Measurements from ENCODE around the gene CFAP77. TPM values are rescaled to one million over a fixed set of nuclear protein-coding genes. Genes with fewer than 3 reads are reported as not detected.

The CFAP77 gene
- total and polyA plus RNA-seq, 2 of the 13 experiments (the other 11 are each of a cell fraction or from before 2014, with no cell fraction given), result not detected

DNA sequence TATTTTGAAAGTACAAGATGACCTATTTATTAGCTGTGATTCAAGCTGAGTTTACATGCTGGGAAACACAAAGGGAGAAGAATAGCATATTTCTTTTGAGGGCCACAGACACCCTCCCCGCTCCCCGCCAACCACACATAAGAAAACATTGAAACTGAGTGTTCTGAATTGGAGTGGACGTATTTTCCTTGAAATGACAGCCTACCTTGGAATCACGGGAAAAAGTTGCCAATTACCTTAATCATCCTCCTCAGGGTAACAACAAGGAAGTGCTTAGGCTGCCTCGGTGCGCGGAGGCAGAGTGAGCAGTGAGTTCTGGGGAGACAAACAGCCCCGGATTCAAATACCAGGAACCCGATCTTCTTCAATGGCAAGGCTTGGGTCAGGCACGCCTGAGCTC lies 31.4 kb downstream of the CFAP77 start:
- POLR2A ChIA-PET, result no interaction called here
- CTCF ChIA-PET (ENCODE audit: low intra/inter-chr PET ratio, low total read pairs), result no interaction called here

More for the DNA sequence above, 31.4 kb downstream of the CFAP77 start:
- Histone ChIP-seq H2AFZ (ENCODE audit: low read length) (no peak overlapping the region), H3K9me3 (ENCODE audit: low read length) (no peaks in the 10 kb centered on the region), H3K36me3 (replicated peaks in 1 of 2; ENCODE audit: control insufficient read depth in 1 of 2, insufficient read depth in 2 of 2, low read length in 2 of 2) (no peaks in the 10 kb centered on the region), H3K9ac (ENCODE audit: insufficient read depth, low read depth, low read length) (no peak overlapping the region), H3K4me3 (replicated peaks in 1 of 3; ENCODE audit: insufficient read depth in 1 of 3, low read depth in 2 of 3, low read length in 3 of 3) (no peak overlapping the region), H4K20me1 (ENCODE audit: insufficient read depth, low read length) (no peaks in the 10 kb centered on the region), H3K4me2 (ENCODE audit: low read depth, low read length) (no peak overlapping the region), H3K79me2 (ENCODE audit: insufficient read depth, low read length) (no peaks in the 10 kb centered on the region), H3K27ac (ENCODE audit: extremely low read length, insufficient read depth, low read length) (no peak overlapping the region), H3K27me3 (ENCODE audit: control insufficient read depth in 1 of 2, insufficient read depth in 2 of 2, low read length in 2 of 2) (peaks cover 2 to 49% of the 10 kb centered on the region in 2 experiments; a peak in 4 of 5 replicates), H3K4me1 (ENCODE audit: insufficient read depth, low read length) (peaks cover 7% of the 10 kb centered on the region)
- intact Hi-C loops (cut with micrococcal nuclease; ENCODE audit: unreplicated experiment), result no loop called here
- ATAC-seq (no peak), DNase-seq (ENCODE audit: low spot score) (no peak), FAIRE-seq (no peak)
- no TSS peak for BruUV-seq (replicated peaks)
- in situ Hi-C loops (cut with HindIII; ENCODE audit: extremely low pct_ligation_motif_present, low pct_unique_long_range_greater_than_20kb), result no loop called here
- WGBS (ENCODE audit: low lambda C conversion rate), result 6% methylated on average over 8 of the region's 10 CpGs
- TF ChIP-seq KMT2A (CRISPR knock-in tag; IDR thresholded peaks at IDR 0.05) (no peak), MXD4 (CRISPR knock-in tag; IDR thresholded peaks at IDR 0.05) (no peak), ZNF781 (CRISPR knock-in tag; IDR thresholded peaks at IDR 0.05; ENCODE audit: borderline replicate concordance, not compliant biosample characterization) (no peak), ZNF782 (CRISPR knock-in tag; IDR thresholded peaks at IDR 0.05; ENCODE audit: borderline replicate concordance) (no peak), PAX8 (CRISPR knock-in tag; IDR thresholded peaks at IDR 0.05; ENCODE audit: borderline replicate concordance) (no peak), PRDM4 (CRISPR knock-in tag; IDR thresholded peaks at IDR 0.05; ENCODE audit: borderline replicate concordance) (no peak), ZBTB20 (CRISPR knock-in tag; IDR thresholded peaks at IDR 0.05; ENCODE audit: borderline replicate concordance, low read depth) (no peak), ZNF557 (CRISPR knock-in tag; IDR thresholded peaks at IDR 0.05) (no peak), PHF21A (CRISPR knock-in tag; IDR thresholded peaks at IDR 0.05) (no peak), ZNF614 (CRISPR knock-in tag; IDR thresholded peaks at IDR 0.05; ENCODE audit: borderline replicate concordance) (no peak), TCF7L2 (IDR thresholded peaks at IDR 0.05; ENCODE audit: low read depth, low read length) (no peak)
- TF ChIP-seq, protein P1, sequence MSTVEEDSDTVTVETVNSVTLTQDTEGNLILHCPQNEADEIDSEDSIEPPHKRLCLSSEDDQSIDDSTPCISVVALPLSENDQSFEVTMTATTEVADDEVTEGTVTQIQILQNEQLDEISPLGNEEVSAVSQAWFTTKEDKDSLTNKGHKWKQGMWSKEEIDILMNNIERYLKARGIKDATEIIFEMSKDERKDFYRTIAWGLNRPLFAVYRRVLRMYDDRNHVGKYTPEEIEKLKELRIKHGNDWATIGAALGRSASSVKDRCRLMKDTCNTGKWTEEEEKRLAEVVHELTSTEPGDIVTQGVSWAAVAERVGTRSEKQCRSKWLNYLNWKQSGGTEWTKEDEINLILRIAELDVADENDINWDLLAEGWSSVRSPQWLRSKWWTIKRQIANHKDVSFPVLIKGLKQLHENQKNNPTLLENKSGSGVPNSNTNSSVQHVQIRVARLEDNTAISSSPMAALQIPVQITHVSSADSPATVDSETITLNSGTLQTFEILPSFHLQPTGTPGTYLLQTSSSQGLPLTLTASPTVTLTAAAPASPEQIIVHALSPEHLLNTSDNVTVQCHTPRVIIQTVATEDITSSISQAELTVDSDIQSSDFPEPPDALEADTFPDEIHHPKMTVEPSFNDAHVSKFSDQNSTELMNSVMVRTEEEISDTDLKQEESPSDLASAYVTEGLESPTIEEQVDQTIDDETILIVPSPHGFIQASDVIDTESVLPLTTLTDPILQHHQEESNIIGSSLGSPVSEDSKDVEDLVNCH (CRISPR knock-in tag; IDR thresholded peaks at IDR 0.05), result no peak
